HG02588 (cell line): ENCODE data around the gene C5orf22.
"Not testable (repeated sequence)": the region's sequence is repeated elsewhere in the genome, so short reads cannot be mapped to it uniquely, and the experiment has no call there.

ENCODE experiments used
- ATAC-seq: cut with Tn5 transposase; IDR thresholded peaks from one replicate; pipeline ENCODE4 v1.9.1; 2021; ENCODE audit warnings: mild to moderate bottlenecking, moderate library complexity; ENCODE audit not compliant: unreplicated experiment

The C5orf22 gene

DNA sequence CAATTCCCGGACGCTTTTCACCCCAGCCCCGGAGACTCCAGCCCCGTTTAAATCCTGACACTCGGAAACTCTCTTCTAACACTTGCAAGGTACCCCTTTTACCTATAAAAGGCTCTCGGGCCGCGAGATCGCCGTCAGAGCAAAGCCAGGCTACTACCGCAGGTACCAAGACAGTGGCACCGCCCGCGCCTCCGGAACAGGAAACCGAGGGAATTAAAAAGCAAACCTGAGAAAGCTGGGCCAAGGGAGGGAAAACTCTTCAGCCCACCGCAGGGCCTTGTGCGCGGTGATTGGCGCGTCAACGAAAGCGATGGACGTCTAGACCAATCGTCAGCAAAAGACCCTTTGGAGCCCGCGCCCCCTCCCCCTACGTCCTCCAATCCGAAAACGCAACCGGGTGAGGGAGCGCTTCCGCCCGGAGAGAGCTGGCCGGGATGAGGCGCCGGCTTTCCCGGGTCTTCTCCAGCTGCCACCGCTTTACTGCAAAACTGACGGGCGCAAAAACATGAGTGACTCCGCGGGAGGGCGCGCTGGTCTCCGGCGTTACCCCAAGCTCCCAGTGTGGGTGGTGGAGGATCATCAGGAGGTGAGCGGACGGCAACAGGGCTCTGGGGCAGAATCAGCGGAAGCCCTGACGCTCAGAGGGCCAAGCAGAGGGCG lies at the start of gene C5orf22, which contains the start of gene DROSHA:
C5orf22 (plus strand) TSS at position 414 of the 660 bp plus-strand sequence; CDS start at position 506, 92 bp downstream.
DROSHA (minus strand) TSS at position 206 of the 660 bp plus-strand sequence. CDS start 3,034 bp downstream, outside the sequence.
- peak; percentile 94 for ATAC-seq

- no peak for ATAC-seq
Measured at GRCh38 chr5:31485376-31486207, 46.5 kb upstream of the C5orf22 start.

GRCh38 chr5:31486441-31486840 lies 45.7 kb upstream of the C5orf22 start:
- no peak for ATAC-seq

DNA sequence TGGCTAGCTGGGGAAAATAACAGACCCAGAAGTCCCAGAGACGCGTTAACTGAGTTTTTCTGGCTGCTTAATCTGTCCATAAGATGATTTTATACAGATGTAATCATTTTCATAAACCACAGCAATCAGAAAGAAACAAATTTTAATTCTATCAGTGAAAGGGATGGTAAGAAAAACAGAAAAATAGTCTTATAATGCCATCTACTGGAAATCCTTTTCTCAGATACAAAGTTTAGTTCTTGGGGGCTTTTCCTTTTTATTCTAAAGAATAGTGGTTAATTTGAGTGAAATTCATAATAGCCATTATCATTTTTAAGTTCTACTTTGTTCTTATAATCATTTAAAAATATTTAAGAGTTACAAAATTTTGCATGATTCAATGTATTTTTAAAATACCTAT lies 44.6 kb upstream of the C5orf22 start:
- ATAC-seq, result no peak

DNA sequence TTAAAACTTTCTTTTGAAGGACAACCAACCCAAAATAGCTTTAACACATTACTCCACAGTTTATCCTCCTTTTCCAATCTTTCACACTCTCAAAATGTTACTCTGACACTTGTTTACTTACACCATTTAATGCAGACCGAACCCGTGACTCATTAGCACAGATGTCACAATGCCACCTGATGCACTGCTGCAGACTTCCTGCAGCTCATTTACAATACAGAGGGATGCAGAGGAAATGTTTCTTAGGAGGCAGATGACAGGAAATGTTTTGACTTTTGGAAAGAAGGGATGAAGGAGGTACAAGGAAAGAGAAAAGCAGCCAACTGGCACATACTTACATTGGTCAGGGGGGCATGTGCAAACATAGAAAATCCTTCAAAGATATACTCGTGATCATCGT lies 39.2 kb upstream of the C5orf22 start:
- ATAC-seq, result no peak

GRCh38 chr5:31495336-31495735 lies 36.8 kb upstream of the C5orf22 start:
- no peak for ATAC-seq

GRCh38 chr5:31496301-31496700 lies 35.8 kb upstream of the C5orf22 start:
- no peak for ATAC-seq

DNA sequence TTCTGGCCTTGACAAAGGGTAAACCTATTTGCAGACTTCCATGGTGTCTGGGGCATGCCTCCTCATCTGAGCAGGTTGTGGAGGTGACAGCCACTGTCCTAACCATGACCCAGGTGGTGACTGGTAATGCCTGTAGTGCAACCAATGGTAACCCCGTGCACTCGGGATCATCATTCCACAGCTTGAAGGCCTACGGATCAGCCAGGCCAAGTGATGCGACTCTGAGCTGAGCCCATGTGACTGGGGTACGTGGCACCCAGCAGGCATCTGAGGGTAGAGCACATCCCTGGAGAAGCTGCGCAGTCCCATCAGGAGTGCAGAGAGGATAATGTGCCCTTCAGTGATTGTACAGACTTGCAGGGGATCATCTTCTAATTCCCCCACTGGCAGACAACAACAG lies 35.2 kb upstream of the C5orf22 start:
- no peak for ATAC-seq

DNA sequence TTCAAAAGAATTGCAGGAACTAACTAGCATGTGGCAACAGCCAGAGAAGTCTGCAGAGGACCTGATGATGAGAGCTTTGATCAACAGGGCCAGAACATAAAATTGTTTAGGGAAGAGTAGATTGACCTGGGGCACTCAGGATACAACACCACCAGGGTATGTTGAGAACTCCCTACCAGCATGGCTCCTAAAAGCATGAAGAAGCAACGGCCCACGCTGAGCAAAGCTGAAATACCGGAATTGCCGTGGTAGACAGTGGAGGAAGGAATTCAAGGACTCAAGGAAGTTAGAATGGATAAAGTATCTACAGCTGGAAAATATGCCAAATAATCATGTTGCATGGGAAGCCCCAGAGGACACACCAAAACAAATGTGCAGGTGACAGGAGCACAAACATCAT lies 31.8 kb upstream of the C5orf22 start:
- ATAC-seq, result no peak

GRCh38 chr5:31502506-31502905 lies 29.6 kb upstream of the C5orf22 start:
- ATAC-seq, result no peak

GRCh38 chr5:31504529-31504928 lies 27.6 kb upstream of the C5orf22 start:
- ATAC-seq, result no peak

GRCh38 chr5:31511305-31511704 lies 20.8 kb upstream of the C5orf22 start:
- ATAC-seq, result no peak

DNA sequence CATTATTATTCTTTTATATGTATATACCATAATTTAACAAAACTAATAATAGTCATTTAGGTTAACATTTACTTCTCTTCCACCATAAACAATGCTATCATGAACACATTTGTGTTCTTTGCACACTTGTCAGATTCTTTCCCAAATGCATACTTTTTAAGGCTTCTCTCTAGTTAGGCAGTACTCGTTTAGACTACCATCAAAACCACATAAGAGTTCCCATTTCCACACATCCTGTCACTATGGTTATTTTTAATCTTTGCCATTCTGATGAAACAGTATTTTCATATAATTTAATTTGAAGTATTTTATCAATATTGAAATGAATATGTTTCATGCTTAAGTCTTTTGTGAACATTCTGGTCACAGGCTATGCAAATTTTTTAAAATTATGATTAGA lies 15.3 kb upstream of the C5orf22 start:
- ATAC-seq, result no peak

GRCh38 chr5:31523041-31523440 lies 9.1 kb upstream of the C5orf22 start:
- ATAC-seq, result no peak

DNA sequence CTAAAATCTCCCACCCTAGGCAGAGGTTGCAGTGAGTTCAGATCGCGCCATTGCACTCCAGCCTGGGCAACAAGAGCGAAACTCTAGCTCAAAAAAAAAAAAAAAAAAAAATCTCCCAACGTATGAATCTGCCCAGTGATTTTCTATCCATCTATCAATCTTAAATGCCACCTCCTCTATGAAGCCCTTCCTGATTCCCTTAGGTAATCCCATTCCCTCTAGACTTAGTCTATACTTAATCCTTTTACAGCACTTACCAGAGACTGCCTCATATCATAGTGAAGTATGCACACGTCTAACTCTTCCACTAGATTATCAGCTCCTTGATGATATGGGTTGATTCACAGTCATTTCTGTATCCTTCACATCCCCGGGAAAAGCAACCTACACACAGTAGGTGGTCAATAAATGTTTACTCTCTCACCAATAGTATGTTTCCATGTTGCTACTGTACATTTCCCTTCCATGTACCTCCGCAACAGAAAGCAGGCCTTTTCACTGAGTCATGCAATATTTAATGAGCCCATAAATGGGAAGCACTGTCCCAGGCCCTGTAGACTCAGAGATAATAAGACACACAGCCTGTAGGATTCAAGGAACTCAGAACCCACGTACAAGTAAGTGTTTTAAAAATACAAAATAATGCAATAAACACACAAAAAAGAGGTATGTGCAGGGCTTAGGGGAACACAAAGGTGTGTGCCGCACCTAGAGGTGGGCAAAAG lies 1.4 kb upstream of the C5orf22 start:
- no peak for ATAC-seq

GRCh38 chr5:31531543-31531887 lies 586 bp upstream of the C5orf22 start:
- ATAC-seq, result peak; percentile 29

GRCh38 chr5:31534527-31535046 lies 2.5 kb downstream of the C5orf22 start:
- ATAC-seq, result no peak

DNA sequence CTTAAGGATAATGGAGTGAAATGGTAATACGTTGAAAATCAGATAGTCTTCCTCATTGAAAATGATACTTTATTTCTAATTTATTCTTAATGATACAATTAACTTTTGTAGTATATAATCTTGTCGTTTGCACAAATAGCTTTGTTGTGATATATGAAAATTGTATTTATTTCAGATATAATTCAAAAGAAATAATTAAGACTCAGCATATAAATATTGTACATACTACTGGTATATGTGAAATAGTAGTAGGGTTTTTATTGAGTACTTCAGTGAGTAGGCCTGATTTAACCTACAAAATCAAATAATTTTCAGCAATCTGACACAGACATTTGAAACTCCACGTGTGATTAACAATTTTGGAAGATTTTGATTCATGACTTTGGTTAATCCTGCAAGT lies 4.8 kb downstream of the C5orf22 start:
- ATAC-seq, result no peak

- no peak for ATAC-seq
Measured at GRCh38 chr5:31537349-31537748, 5.2 kb downstream of the C5orf22 start.

GRCh38 chr5:31537851-31538250 lies 5.8 kb downstream of the C5orf22 start:
- no peak for ATAC-seq

DNA sequence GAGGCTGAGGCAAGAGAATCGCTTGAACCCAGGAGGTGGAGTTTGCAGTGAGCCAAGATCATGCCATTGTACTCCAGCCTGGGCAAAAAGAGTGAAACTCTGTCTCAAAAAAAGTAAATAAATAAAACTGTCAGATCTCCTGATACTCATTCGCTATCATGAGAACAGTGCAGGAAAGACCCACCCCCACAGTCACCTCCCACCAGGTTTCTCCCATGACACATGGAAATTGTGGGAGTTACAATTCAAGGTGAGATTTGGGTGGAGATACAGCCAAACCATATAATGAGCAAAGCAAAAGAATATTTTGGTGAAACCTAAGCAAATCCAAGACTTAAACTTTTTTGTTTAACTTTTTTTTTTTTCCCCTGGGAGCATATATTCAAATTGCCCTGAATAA lies 17.0 kb downstream of the C5orf22 start:
- ATAC-seq, result not testable (repeated sequence)
